ENCODE results near the gene MKI67.

Gene MKI67

DNA sequence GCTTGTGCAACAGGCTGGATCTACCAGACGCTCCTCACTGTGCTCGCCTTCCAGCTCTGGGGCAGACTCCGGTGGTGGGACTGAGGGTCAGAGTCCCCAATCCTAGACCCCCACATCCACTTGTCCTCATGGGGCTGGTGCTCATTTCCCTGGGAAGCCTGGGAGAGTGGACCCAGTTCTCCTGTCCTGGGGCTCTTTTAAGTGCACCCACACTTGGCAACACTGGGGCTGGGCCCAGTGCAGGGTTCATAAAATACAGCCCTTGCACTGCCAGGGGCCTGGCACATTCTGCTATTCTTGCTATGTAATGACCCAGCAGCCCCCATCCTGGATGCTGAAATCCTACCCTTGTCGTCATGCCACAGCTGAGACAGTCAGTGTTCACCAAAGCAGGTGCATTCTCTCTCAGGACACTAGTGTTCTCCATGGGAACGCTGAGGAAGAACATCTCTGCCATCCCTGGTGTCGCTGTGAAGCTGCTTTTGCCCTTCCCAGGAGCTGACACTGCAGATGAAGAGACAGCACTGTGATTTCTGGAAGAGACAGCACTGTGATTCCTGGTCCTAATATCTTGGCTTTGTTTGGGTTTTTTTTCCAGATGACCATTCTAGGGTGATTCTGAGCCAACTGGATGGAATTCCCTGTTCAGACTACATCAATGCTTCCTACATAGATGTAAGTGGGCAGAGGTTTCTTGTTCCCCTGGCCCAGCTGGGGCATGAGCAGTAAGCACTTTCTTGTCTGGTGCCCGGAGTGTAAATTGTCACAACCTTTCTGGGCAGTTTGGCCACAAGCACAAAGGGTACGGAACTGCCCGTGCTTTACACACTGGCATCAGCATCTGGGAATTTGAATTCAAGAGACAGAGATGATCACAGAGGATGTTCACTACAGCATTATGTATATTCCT, 65.6 kb downstream of the MKI67 start:
- no peaks in the 10 kb centered on the region for H3K36me3 ChIP-seq (ENCODE audit: insufficient read depth, low read length)
- no peak overlapping the region for H3K4me2 ChIP-seq (ENCODE audit: low read length)
- H3K9ac ChIP-seq (ENCODE audit: low read depth, low read length) = no peak overlapping the region
- no peaks in the 10 kb centered on the region for H3K9me3 ChIP-seq (replicated peaks; ENCODE audit: low read length)
- no peak overlapping the region for H3K4me3 ChIP-seq (ENCODE audit: low read length)
- H3K27me3 ChIP-seq (ENCODE audit: control insufficient read depth, insufficient read depth, low read length) = no peaks in the 10 kb centered on the region
- H3K4me1 ChIP-seq (ENCODE audit: control insufficient read depth, insufficient read depth, low read length) = peaks cover 28% of the 10 kb centered on the region

DNA sequence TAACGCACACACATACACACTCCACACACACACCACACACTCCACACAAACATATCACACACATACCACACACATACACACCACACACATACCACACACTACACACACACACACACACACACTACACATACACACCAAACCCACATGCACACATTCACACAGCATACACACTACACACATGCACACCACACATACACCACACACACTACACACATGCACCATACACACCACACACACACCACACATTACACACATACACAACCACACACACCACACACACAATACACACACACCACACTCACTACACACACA, 66.3 kb downstream of the MKI67 start:
- Histone ChIP-seq H3K4me1 (ENCODE audit: control insufficient read depth, insufficient read depth, low read length) (peaks cover 22% of the 10 kb centered on the region), H3K9me3 (replicated peaks; ENCODE audit: low read length) (no peaks in the 10 kb centered on the region), H3K27me3 (ENCODE audit: control insufficient read depth, insufficient read depth, low read length) (no peaks in the 10 kb centered on the region), H3K4me2 (ENCODE audit: low read length) (no peak overlapping the region), H3K4me3 (ENCODE audit: low read length) (no peak overlapping the region), H3K9ac (ENCODE audit: low read depth, low read length) (no peak overlapping the region), H3K36me3 (ENCODE audit: insufficient read depth, low read length) (no peaks in the 10 kb centered on the region)

DNA sequence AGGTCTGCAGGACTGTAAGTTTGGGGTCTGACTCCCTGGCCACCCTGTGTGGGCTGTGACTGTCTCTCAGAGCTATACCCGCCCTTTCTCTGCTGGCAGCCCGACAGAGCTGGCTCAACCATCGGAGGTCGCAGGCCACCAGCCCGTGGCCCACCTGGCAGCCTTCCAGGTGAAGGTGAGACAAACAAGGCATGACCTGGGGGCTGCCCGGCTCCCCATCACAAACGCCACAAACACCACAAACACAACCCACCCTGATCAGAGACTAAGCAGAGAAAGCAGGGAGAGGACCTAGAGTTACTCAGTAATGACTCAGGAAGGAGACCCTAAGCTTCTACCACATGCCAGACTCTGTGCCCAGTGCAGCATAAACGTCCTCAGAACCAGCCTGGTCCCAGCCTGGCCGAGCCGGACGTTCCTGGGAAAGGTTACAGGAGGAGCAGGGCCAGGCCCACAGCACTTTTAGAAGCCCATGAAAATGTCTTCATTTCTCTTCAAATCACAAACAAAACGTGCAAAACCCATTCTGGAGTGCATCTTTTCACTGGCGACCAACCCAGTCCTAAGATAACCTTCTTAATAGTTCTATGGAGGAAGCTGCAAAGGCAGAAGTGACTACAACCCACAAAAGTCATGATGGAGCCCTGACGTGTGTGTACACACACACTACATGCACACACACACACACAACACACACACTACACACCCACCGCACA, 66.8 kb downstream of the MKI67 start:
- Histone ChIP-seq H3K4me3 (ENCODE audit: low read length) (no peak overlapping the region), H3K9me3 (replicated peaks; ENCODE audit: low read length) (no peaks in the 10 kb centered on the region), H3K4me1 (ENCODE audit: control insufficient read depth, insufficient read depth, low read length) (peaks cover 17% of the 10 kb centered on the region), H3K27me3 (ENCODE audit: control insufficient read depth, insufficient read depth, low read length) (no peaks in the 10 kb centered on the region), H3K9ac (ENCODE audit: low read depth, low read length) (no peak overlapping the region), H3K36me3 (ENCODE audit: insufficient read depth, low read length) (no peaks in the 10 kb centered on the region), H3K4me2 (ENCODE audit: low read length) (no peak overlapping the region)

DNA sequence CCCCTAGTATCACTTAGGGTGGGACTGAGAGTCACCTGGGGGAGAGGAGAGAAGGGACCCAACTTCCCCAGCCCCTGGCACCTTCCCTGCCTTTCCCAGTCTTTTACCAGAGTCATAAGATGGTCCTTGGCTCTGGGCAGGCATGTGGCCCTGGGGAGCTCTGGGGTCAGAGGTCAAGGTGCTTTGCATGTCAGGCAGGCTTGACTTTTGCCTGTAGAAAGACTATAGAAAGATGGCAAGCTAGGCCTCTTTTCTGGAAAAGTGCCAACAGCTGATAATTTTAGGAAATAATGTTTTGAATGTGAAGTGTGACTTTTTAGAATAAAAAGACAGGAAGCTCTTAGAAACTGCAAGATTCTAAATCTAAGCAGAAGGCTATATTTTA, 67.5 kb downstream of the MKI67 start:
- Histone ChIP-seq H3K9me3 (replicated peaks; ENCODE audit: low read length) (no peaks in the 10 kb centered on the region), H3K4me3 (ENCODE audit: low read length) (no peak overlapping the region), H3K4me2 (ENCODE audit: low read length) (no peak overlapping the region), H3K9ac (ENCODE audit: low read depth, low read length) (no peak overlapping the region), H3K27me3 (ENCODE audit: control insufficient read depth, insufficient read depth, low read length) (no peaks in the 10 kb centered on the region), H3K4me1 (ENCODE audit: control insufficient read depth, insufficient read depth, low read length) (peaks cover 11% of the 10 kb centered on the region), H3K36me3 (ENCODE audit: insufficient read depth, low read length) (no peaks in the 10 kb centered on the region)

DNA sequence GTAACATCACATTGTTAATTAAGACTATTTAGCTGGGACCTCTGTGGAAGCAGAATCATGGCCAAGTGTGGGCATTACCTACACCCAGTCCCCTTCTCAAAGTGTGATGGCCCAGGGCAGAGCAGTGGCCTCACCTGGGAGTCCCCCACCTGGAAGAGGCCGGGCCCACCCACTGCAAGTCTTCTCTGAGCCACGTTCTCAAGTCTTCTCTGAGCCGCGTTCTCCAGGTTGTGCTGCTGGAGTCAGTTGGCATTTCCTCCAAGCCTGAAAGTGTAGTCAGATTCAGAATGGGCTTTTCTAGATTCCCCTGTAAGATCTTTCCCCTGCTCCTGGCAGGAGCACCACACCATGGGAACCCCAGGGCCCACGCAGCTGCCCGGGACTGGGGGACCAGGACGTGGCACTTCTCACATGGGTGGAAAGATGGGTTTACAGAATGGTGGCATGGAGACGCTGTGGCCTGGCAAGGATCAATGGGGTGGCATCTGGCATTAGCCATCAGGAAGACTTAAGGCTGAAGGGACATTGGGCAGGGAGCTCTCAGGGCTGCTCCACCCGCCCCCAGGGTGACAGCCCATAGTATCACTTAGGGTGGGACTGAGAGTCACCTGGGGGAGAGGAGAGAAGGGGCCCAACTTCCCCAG, 68.0 kb downstream of the MKI67 start:
- Histone ChIP-seq H3K4me2 (ENCODE audit: low read length) (no peak overlapping the region), H3K4me1 (ENCODE audit: control insufficient read depth, insufficient read depth, low read length) (peaks cover 5% of the 10 kb centered on the region), H3K27me3 (ENCODE audit: control insufficient read depth, insufficient read depth, low read length) (no peaks in the 10 kb centered on the region), H3K36me3 (ENCODE audit: insufficient read depth, low read length) (no peaks in the 10 kb centered on the region), H3K9me3 (replicated peaks; ENCODE audit: low read length) (no peaks in the 10 kb centered on the region), H3K9ac (ENCODE audit: low read depth, low read length) (no peak overlapping the region), H3K4me3 (ENCODE audit: low read length) (no peak overlapping the region)

DNA sequence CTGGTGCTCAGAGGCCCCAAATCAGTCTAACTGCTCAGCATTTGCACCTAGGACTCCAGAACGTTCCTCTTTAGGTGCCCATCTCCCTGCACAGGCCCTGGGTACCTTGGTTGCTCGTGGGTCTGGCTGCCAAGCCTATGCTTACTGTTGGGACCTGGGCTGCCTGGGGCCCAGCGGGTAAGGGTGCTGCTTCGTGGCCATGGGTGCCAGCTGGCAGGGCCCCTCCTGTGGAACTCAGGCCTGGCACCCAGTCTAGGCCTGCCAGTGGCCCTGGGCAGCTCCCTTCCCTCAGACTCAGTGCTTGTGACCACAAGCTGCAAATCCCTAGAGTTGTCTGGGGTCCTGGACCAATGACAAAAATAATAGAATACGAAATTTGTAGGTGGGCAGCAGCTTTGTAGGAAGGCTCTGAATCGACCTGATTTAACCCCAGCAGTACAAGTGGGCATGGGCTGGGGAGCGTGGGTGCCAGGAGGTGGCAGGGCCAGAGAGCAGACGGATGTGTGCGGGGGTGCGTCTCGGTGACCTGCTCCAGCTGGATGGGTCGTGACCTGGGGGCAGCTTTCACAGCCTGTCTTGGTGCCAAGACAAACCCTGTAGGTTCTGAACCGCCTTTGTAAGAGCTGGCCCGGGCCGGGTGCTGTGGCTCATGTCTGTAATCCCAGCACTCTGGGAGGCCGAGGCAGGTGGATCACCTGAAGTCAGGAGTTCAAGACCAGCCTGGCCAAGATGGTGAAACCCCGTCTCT, 69.7 kb downstream of the MKI67 start:
- no peak overlapping the region for H3K4me3 ChIP-seq (ENCODE audit: low read length)
- H3K4me2 ChIP-seq (ENCODE audit: low read length) = no peak overlapping the region
- H3K9me3 ChIP-seq (replicated peaks; ENCODE audit: low read length) = no peaks in the 10 kb centered on the region
- H3K27me3 ChIP-seq (ENCODE audit: control insufficient read depth, insufficient read depth, low read length) = no peaks in the 10 kb centered on the region
- no peaks in the 10 kb centered on the region for H3K36me3 ChIP-seq (ENCODE audit: insufficient read depth, low read length)
- no peak overlapping the region for H3K9ac ChIP-seq (ENCODE audit: low read depth, low read length)
- no peaks in the 10 kb centered on the region for H3K4me1 ChIP-seq (ENCODE audit: control insufficient read depth, insufficient read depth, low read length)

DNA sequence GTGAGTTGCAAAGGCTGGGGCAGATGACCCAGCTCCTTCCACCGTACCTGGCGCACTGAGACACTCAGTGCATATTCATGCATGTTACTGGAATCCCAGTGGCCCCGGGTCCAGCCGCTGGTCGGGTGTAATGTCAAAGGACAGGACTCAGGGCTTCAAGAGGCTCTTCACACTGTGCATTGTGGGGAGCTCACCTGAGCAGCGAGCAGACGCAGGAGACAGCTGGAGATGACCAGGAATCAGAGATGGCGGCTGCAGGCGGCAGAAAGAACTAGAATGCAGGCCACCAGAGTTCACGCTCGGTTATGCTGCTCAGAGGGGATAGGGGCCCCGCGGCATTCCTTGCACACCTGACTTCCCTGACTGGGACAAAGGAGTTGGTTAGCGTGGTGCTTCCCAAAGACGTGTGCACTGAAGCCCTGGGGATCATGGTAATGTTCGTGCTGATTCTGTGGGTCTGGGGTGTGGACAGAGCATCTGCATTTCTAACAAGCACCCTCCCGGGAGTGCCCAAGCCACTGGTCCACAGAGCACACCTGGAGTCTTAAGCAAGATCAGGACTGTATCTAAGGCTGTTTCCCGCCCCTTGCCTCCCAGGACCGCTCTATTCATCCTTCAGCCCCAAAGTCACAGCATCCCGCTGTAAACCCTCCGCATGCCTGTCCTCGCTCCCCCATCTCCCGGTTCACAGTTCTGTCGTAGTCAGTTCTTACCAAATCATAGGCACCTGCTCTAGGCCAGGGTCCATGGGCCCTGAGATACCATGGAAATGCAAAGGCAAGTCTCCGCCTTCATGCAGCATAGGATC, 71.0 kb downstream of the MKI67 start:
- Histone ChIP-seq H3K4me1 (ENCODE audit: control insufficient read depth, insufficient read depth, low read length) (no peaks in the 10 kb centered on the region), H3K27me3 (ENCODE audit: control insufficient read depth, insufficient read depth, low read length) (no peaks in the 10 kb centered on the region), H3K4me3 (ENCODE audit: low read length) (no peak overlapping the region), H3K4me2 (ENCODE audit: low read length) (no peak overlapping the region), H3K9me3 (replicated peaks; ENCODE audit: low read length) (no peaks in the 10 kb centered on the region), H3K36me3 (ENCODE audit: insufficient read depth, low read length) (no peaks in the 10 kb centered on the region), H3K9ac (ENCODE audit: low read depth, low read length) (no peak overlapping the region)

DNA sequence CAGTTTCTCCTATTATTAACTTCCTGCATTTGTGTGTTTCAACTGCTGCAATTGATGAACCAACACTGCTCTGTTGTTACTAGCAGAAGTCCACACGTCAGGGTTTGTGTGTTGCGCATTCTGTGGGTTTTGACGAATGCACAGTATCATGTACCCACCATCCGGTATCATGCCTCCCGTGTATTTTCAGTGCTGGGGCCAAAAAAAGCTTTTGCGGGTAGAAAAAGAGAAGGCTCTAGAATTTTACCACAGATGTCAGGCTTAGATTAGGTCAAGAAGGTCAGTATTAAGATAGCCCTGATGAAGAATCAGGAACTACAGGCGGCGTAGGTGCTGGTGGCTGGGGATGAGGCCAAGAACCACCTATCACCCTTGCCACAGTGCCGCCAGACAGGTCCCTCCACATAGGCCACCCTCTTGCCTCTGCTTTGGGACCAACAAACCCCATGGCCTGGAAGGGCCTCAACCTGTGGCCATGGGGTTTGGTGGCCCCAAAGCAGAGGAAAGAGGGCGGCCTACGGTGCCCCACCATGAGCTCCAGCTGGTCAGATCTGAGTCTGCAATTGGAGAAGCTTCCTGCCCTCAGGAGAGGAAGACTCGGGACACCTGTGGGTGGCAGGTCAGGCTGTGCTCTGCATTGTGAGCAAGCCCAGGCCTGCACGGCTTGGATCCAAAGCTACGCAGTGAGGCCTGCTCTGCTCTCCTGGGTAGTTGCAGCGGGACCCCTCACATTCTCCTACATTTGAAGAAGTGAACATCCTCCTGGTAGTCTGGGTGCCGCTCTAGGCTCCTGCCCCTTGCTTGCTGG, 71.9 kb downstream of the MKI67 start:
- H3K9me3 ChIP-seq (replicated peaks; ENCODE audit: low read length) = no peaks in the 10 kb centered on the region
- no peak overlapping the region for H3K4me3 ChIP-seq (ENCODE audit: low read length)
- no peaks in the 10 kb centered on the region for H3K36me3 ChIP-seq (ENCODE audit: insufficient read depth, low read length)
- no peaks in the 10 kb centered on the region for H3K4me1 ChIP-seq (ENCODE audit: control insufficient read depth, insufficient read depth, low read length)
- no peak overlapping the region for H3K4me2 ChIP-seq (ENCODE audit: low read length)
- no peaks in the 10 kb centered on the region for H3K27me3 ChIP-seq (ENCODE audit: control insufficient read depth, insufficient read depth, low read length)
- H3K9ac ChIP-seq (ENCODE audit: low read depth, low read length) = no peak overlapping the region

DNA sequence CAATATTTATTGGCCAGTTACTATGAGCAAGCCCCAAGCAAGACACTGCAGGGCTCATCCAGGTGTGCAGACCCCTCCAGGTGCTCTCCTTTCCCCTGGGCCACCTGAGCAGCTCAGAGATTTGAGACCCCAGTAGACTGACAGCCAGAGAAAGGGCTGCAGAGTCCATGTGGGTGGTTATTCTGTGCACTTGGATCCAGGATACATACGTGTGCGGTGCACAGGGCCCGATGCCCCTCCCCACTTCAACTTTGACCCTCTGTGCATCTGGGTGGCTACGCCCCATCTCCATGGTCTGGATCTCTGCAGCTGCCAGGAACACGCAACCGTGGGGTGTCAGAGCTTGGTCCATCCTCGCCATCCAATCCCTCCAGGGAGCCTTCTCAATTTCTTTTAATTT, 72.9 kb downstream of the MKI67 start:
- no peak overlapping the region for H3K9ac ChIP-seq (ENCODE audit: low read depth, low read length)
- no peaks in the 10 kb centered on the region for H3K4me1 ChIP-seq (ENCODE audit: control insufficient read depth, insufficient read depth, low read length)
- H3K36me3 ChIP-seq (ENCODE audit: insufficient read depth, low read length) = no peaks in the 10 kb centered on the region

DNA sequence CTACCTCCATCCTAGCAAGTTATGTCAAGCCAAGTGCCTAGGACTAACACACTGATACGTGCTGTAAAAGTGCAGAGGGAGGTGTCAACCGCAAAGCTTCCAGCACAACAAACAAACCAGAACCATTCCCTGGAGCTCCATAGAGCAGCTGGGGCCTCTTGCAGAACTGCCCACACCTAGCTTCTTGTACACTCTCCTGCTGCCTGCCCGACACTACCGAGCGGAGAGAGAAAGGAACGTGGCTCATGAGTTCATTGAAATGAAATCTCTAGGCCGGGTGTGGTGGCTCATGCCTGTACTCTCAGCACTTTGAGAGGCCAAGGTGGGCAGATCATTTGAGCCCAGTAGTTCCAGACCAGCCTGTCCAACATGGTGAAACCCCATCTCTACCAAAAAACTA, 73.5 kb downstream of the MKI67 start:
- H3K9me3 ChIP-seq (replicated peaks; ENCODE audit: low read length) = no peaks in the 10 kb centered on the region
- no peak overlapping the region for H3K4me2 ChIP-seq (ENCODE audit: low read length)
- no peak overlapping the region for H3K9ac ChIP-seq (ENCODE audit: low read depth, low read length)
- H3K36me3 ChIP-seq (ENCODE audit: insufficient read depth, low read length) = no peaks in the 10 kb centered on the region
- no peak overlapping the region for H3K4me3 ChIP-seq (ENCODE audit: low read length)
- H3K4me1 ChIP-seq (ENCODE audit: control insufficient read depth, insufficient read depth, low read length) = peaks cover 1% of the 10 kb centered on the region
- H3K27me3 ChIP-seq (ENCODE audit: control insufficient read depth, insufficient read depth, low read length) = no peaks in the 10 kb centered on the region

More for the DNA sequence above, 72.9 kb downstream of the MKI67 start:
- Histone ChIP-seq H3K4me2 (ENCODE audit: low read length) (no peak overlapping the region), H3K4me3 (ENCODE audit: low read length) (no peak overlapping the region), H3K27me3 (ENCODE audit: control insufficient read depth, insufficient read depth, low read length) (no peaks in the 10 kb centered on the region), H3K9me3 (replicated peaks; ENCODE audit: low read length) (no peaks in the 10 kb centered on the region)

Data from skeletal muscle satellite cell (primary cell).